ENCODE results near the gene ZP1.
A peak's percentile ranks its signal among the peaks of the same experiment; 100 is the strongest.

Gene ZP1

GRCh38 chr11:60923326-60923725, 56.0 kb downstream of the ZP1 start:
- DNase-seq (ENCODE audit: low read depth) = no peak
- TF ChIP-seq CTCF (IDR thresholded peaks at IDR 0.05; ENCODE audit: low read depth, low read length, missing control alignments) = no peak
- H3K4me3 ChIP-seq (ENCODE audit: low read depth, low read length) = no peak overlapping the region

- DNase-seq (ENCODE audit: low read depth) = no peak
- no peak for TF ChIP-seq CTCF (IDR thresholded peaks at IDR 0.05; ENCODE audit: low read depth, low read length, missing control alignments)
These were observed 56.4 kb downstream of the ZP1 start for GRCh38 chr11:60923800-60924109.

GRCh38 chr11:60924110-60924905, 57.0 kb downstream of the ZP1 start, which contains the start of gene TMEM132A:
TMEM132A (plus strand) TSS chr11:60924460; CDS start chr11:60924634, 174 bp downstream.
- TF ChIP-seq CTCF (IDR thresholded peaks at IDR 0.05; ENCODE audit: low read depth, low read length, missing control alignments) = no peak
- DNase-seq (ENCODE audit: low read depth) = no peak
- H3K4me3 ChIP-seq (ENCODE audit: low read depth, low read length) = peak within 1 kb of the TSS; percentile 60

More at GRCh38 chr11:60923800-60924109, 56.4 kb downstream of the ZP1 start:
- H3K4me3 ChIP-seq (ENCODE audit: low read depth, low read length) = peak overlapping the region; percentile 60
